GM21529 (cell line): ENCODE results near the gene RPL32.
A peak's percentile ranks its signal among the peaks of the same experiment; 100 is the strongest.
"Not testable (repeated sequence)": the region's sequence is repeated elsewhere in the genome, so short reads cannot be mapped to it uniquely, and the experiment has no call there.

Experiments used
- ATAC-seq: cut with Tn5 transposase; IDR thresholded peaks from one replicate; pipeline ENCODE4 v1.9.1; 2021; ENCODE audit not compliant: unreplicated experiment

RPL32 gene

DNA sequence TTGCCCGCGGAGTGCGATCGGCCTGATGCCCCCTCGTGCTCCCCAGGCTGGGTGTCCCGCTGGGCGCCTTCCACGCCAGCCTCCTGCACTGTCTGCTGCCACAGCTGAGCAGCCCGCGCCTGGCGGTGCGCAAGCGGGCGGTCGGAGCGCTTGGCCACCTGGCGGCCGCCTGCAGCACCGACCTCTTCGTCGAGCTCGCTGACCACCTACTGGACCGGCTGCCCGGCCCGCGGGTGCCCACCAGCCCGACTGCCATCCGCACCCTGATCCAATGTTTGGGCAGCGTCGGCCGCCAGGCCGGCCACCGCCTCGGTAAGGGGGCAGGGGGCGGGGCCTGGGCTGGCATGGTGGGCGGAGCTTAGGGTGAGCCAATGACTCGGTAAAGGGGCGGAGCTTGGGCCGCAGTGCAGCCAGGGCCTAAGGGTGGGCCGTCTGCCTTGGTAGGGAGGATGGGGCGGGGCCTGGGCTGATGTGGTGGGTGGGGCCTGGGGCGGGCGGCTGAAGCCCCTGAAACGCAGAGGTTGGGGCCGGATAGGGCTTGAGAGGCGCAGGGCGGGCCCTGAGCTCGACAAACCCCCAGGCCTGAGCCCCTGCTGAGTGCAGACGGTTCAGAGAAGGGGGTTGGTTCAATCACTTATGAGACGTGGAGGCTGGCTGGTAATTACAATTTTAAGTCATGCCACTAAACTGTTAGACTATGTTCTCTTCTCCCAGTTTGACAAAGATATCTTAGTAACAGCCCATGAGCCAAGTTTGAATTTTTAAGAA, 31.2 kb downstream of the RPL32 start:
- ATAC-seq: peak; percentile 100

DNA sequence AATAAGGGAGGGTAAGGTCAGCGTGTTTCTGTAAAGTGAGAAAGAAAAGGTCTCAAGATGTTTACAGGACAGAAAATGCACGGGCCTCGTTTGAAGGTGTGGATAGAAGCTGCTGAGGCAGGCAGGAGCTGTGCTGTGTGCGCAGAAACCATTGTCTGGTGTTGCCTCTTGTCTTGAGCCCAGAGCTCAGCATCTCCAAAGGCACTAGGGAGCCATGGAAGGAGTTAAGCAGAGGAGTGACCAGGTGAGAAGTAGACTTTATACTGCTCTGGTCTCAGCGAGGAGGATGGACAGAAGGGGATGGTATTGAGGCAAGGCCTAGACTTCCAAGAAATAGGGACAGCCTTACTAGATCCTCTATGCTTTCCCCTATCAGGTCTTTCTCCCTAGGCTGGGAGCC, 31.9 kb downstream of the RPL32 start:
- ATAC-seq: no peak

DNA sequence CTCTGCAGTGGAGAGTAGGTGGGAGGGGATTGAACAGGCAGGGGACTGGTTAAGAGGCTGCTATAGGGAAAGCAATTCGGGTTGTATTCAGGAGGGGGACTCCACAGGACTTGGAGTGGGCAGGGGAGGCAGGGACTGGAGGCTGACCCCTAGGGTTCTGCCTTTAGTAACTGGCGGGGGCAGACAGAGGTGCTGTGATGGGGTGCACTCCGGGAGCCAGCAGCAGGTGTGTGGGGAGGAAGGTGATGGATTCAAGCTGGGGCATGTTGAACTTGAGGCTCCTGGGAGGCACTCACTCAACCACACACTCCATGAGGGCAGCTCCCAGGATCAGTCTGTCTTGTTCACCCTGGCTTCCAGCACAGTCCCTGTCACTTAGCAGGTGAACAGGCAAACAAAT, 32.4 kb downstream of the RPL32 start:
- ATAC-seq: no peak

DNA sequence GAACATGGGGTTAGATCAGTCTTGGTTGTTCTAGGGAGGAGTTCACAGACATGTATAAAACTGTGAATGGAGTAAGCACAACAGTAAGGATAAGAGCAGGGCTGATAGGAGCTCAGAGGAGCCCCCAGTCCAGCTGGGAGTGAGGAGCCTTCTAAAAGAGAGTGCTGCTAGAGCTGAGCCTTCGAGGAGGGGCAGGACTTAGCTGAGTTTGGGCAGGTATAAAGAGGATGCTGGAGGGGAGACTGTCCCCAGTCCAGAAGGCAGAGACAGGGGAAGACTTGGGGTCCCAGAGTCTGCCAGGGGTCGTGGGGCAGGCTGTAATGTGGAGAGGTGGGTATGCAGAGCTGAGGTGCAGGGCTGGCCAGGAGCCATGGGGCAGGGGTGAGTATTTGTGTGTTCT, 32.8 kb downstream of the RPL32 start:
- ATAC-seq: no peak

DNA sequence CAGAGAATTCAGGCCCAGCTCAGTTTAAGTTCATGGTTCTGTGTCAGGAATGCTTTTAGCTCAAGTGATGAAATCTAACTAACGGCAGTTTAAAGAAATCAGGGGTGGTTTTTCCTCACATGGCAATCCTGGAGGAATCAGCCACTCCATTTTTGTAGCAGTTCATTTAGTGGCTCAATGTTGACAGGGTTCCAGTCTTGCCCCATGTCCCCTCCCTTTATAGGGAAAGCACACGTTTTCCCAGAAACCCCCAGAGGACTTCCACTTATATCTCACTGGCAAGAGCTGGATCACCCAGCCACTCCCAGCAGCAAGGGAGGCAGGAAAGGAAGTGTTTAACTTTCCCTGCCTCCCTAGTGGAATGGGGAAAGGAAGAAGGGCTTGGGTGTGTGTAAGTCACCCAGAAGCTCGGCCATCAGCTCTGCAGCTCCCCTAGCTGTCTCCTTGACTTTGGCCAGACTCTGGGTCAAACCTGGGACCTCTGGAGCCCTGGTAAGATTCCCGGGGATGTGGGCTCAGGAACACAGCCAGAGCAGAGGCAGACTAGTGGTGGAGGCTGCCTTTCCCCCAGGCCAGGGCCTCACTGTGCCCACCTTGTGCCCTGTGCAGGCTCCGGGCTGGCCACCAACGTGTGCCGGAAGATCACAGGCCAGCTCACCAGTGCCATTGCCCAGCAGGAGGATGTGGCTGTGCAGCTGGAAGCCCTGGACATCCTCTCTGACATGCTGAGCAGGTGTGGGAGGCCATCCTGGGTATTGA, 33.6 kb downstream of the RPL32 start:
- no peak for ATAC-seq

DNA sequence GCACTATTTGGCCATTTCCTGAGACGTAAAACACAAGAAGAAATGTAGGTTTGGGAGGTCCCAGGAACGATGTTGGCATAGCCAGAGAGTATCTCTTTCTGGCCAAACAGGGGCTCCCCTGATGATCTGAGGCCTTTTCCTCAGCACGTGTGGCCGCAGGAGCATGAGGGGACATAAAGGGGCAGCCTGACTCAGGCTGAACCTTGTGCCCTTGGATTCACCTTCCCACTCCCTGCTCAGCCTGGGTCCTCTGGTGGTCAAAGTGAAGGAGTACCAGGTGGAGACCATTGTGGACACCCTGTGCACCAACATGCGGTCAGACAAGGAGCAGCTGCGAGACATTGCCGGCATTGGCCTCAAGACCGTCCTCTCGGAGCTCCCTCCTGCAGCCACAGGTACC, 34.3 kb downstream of the RPL32 start:
- no peak for ATAC-seq

DNA sequence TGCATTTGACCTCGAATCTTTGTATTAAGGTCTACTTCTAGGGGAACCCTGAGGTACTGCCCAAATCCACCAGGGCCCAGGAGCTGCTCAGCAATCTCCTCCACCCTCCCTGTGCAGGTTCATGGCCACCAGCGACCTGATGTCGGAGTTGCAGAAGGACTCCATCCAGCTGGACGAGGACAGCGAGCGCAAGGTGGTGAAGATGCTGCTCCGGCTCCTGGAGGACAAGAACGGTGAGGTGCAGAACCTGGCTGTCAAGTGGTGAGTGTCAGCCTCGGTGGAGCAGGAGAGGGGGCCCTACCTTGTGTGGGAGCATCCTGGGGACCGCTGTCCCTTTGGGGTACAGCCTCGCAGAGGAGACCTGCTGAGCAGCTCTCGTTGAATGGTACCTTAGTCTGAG, 38.0 kb downstream of the RPL32 start:
- ATAC-seq: no peak

DNA sequence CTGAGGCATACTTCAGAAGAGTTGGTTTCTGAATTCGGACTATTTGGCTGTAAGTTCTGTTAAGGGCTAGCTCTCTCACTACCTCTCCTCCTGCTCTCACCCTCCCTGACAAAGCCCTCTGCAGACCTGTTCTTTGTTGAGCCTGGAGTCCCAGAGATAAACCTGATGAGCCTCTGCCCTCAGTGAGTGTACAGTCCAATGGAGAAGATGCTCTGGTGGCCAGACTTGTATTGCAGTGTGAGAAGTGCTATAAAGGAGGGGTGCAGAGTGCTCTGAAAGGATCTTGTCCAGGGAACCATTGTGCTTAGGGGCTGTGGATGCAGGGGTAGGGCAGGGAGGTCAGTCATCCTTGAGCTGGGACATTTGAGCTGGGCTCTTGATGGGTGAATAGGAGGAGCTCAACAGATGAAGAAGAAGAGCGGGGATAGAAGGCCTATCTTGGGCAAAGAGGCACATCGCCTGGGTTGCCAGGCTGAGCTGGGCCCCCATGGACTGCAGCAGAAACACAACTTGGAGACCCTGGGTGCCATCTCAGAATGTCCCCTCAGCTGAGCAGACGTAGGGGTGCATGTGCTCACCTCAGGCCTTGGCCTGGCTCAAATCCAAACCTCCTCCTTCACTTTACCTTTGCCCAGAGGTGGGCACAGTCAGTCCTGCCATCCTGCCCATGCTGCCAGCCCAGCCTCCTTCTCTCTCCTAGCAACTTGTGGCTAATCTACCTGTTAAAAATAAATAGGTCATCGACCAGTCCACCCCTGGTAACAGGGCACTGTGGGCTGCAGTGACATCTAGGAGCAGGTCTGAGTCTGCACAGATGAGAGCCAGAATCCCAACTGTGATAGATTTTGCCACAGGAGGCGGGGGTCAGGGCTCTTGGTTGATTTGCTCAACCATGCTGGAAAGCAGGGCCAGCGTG, 41.6 kb downstream of the RPL32 start:
- no peak for ATAC-seq

DNA sequence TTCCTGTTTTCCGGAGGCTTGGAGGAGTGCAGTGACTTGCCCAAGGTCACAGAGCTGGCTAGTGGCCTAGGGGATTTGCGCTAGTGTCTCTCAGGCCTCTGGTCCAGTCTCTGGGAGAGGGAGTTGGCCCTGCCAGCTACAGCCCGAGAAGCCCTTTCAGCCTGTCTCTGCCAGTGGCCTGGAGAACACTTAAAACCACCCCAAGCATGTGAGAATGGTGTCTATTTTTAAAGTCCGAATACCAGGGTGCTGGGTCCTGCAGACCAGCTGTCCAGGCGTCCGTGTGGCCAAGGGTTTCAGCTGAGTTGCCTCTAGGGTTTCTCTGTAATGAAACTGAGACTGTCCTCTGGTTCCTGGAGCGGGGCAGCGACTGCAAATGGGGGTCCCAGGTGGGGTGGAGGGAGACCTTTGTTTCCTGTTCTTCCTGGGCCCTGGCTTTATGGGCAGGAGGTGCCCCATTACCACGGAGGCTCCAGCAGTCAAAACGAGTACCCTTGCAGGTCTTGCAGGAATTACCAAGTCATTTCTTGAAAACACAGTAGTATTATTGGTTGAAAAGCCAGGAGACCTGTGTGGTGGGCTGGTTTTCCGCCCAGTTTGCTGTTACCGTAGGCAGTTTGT, 42.7 kb downstream of the RPL32 start:
- ATAC-seq: no peak

DNA sequence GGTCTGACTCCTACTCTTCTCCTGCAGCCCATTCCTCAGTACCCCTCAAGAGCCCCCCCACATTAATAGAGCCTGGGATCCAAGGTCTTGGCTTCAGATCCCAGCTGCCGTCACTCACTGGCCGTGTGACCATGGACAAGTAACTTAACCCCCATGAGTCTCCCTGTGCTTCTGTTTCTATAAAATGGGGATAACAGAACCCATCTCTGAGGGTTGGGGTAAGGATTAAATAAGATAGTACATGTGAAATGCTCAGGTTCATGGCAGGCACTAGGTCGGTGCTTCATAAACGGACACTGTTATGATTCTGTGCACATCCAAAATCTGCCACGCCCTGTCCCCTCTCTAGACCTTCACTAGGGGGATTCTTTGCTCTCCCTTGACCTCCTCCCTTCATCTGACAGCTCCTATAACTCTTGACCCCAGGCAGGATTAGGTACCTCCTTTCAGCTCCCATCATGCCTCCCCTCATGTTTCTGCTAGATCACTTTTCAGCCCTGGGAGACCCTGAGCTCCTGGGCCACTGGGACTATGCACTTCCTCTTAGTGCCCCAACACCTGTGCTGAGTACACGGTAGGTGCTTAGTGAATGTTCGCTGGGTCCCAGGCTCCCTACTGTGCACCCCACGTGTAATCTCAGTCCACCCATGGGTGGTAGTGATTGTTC, 43.3 kb downstream of the RPL32 start:
- no peak for ATAC-seq

DNA sequence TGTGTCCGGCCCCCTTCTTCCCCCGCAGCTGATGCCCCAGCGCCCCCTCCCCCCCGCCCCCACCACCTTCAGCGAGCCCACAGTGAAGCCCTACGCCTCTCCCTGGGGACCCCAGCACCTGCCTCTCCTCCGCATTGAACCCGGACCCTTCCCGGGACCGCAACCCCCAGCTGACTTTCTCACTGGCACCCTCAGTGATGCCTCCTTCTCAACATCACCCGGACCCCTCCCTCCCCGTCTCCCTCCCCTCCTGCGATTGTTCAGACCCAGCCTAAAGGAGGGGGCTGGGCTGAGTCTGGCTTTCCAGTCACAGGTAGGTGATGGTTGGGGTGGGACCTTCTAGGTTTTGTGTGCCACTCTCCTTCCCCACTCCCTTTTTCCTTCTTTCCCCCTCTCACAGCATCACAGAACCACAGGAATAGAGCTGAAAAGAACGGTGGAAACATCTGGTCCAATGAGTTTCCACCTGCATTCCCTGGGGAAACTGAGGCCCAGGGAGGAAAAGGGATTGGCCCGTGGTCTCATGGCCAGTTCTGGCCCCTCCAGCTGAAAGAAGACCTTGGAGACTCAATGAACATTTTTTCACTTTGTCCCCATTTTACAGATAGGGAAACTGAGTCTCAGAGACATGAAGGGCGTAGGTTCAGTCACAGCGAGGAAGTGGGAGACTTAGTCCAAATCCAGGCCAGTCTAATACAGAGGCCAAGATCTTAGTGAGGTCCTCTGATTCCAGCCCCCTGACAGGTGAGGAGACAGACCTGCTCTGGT, 44.1 kb downstream of the RPL32 start:
- ATAC-seq: no peak

DNA sequence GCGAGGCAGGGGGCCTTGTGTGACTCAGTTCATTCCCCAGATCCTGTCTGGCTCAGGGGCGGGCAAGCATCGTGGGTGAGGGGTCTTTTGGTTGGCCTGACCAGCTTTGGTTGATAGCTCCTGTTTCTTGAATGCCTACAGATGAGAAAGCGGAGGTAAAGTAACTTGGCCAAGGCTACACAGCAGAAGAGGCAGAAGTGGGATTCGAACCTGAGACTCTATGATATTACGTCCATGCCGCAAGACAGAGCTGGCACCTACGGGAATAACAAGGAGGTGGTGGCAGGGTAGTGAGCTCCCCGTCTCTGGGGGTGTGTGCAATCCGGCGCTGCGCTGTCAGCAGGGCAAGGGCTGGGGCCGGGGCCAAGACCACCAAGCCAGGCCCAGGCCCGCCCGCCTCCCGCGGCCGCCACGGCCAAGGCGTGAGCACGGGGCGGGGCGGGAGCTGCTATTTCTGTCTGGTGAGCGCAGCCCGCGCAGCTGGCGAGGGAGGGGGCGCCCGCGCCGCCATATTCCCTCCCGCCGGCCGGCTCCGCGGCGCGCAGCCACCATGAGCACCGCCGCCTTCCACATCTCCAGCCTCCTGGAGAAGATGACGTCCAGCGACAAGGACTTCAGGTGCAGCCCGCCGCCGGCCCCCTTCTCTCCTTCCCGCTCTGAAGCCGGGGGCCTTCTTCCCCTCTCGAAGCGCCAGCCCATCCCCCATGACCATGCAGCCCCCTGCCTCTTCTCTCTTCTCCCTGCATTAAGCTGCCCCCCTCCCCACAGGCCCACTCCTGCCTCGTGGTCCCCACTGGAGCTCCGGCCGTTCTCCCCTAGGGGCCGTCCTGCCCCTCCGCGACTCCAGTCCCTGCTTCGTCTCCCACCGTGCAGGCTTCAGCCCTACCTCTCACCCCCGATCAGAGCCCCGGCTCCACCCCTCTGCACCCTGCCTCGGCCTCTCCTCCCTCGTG, 44.9 kb downstream of the RPL32 start, which contains the start of gene CAND2:
CAND2 (plus strand) TSS at position 510 of the 953 bp plus-strand sequence; CDS start at position 551, 41 bp downstream.
- peak; percentile 55 for ATAC-seq

DNA sequence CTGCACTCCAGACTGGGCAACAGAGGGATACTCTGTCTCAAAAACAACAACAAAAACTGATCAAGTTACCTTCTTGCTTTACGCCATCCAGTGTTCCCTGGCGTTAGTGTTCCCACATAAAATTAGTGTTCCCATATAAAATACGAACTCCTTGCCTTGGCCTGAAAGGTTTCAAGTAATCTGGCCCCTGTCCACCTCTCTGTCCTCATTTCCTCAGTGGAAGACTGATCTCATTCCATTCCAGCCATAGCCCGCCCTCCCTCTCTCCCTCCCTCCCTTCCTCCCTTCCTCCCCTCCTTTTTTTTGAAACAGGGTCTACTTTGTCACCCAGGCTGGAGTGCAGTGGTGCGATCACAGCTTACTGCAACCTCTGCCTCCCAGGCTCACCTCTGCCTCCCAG, 47.7 kb downstream of the RPL32 start:
- ATAC-seq: no peak

DNA sequence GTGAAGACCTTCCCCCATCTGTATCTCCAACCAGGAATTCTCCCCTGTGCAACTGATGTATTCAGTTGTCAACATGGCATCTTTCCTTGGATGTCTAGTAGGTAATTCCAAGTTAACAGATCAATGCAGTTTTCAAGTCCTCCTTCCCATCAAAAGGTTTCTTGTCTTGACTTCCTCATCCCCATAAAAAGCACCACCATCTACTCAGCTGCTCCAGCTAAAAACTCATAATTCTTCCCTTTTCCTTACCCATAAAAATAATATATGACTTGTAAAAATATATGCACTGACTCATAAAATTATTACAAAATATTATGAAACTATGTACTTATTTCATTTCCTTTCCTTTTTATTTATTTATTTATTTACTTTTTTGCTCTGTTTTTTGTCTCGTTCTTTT, 49.9 kb downstream of the RPL32 start:
- ATAC-seq: no peak

DNA sequence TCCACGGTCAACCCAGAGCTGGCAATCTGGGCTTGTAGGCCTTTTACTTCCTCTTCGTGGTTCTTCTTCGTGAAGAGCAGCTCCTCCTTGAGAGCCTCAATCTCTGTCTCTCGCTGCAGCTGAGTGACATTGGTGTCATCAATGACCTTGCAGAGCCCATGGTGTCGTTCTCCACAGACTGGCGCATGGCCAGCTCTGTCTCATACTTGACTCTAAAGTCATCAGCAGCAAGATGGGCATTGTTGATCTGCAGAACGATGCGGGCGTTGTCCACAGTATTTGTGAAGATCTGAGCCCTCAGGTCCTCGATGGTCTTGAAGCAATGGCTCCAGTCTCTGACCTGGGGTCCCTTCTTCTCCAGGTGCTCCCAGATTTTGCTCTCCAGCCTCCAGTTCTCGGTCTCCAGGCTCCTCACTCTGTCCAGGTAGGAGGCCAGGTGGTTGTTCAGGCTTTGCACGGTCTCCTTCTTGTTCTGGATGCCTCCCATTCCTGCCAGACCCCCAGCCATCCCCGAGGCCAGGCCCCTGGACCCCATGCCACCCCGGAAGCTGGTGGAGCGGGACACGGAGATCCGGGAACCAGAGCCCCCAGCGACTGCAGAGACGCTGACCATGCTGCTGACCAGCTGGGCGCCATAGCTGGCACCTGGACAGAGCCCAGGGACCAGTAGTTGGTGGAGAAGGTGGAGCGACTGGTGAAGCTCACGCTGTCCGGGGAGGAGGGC, 53.2 kb downstream of the RPL32 start:
- not testable (repeated sequence) for ATAC-seq

DNA sequence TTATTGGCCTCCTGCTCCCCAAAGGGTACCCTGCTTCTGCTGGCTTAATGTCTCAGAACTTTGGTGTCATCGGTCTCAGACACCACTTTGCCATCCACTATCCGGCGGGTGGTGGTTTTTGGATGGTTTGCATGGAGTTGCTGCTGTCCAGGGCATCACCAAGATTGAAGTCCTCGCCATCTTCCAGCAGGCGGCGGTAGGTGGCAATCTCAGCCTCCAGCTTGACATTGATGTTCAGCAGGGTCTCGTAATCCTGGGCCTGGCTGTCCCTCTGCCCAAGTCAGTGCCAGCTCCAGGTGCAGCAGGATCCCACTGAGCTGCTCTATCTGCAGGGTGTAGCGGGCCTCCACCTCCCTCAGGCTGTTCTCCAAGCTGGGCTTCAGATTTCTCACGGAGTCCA, 54.0 kb downstream of the RPL32 start:
- ATAC-seq: not testable (repeated sequence)

DNA sequence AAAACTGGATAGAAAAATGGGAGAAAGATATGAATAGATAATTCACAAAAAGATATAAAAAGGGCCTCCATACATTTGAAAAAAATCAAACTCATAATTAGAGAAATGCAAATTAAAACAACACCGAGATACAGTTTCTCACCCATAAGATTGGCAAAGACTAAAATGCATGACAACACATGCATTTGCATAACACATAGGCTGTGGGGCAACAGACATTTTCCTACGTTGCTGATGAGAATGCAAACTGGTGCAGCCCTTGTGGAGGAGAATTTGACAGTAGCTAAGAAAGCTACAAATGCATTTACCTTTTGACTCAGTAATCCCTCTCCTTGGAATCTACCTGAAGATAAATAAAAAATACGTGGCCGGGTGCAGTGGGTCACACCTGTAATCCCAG, 56.3 kb downstream of the RPL32 start:
- ATAC-seq: no peak
